MV-4-11 (cell line): ENCODE measurements around the gene CDC25C.
A peak's percentile ranks its signal among the peaks of the same experiment; 100 is the strongest.

Experiments
- DNase-seq: peaks from one replicate; lab custom pipeline; 2025; lab: John Stamatoyannopoulos, UW

CDC25C gene

GRCh38 chr5:138331449-138332368 lies at the start of gene CDC25C:
Gene CDC25C, minus strand, starts transcription at chr5:138331804. Its CDS starts 624 bp downstream, at chr5:138331180.
- peak; percentile 99 for DNase-seq

- no peak for DNase-seq
These were observed 41.0 kb upstream of the CDC25C start for GRCh38 chr5:138372653-138373052.

- DNase-seq: no peak
These were observed 40.6 kb upstream of the CDC25C start for GRCh38 chr5:138372225-138372624.

- peak; percentile 30 for DNase-seq
These were observed 39.9 kb upstream of the CDC25C start for GRCh38 chr5:138371454-138371853.

- peak; percentile 52 for DNase-seq
These were observed 38.9 kb upstream of the CDC25C start for GRCh38 chr5:138370537-138370936.

DNA sequence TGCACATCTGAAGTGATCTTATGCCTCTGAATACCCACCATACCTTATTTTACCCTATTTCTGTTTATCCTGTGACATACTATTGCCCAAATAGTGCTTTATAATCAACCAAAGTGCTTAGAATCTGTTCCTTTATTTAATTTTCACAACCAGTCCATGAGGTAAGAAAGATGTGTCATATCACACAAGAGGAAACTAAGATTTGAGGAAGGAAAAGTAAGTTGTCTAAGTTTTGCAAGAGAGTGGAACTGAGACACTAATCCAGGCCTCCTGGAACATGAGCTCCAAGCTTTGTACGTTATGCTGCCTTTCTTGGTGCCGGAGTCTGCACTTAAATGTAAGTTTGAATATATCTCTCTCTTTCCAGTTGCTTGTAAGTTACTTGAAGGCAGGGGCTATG lies 38.1 kb upstream of the CDC25C start:
- DNase-seq: peak; percentile 94

DNA sequence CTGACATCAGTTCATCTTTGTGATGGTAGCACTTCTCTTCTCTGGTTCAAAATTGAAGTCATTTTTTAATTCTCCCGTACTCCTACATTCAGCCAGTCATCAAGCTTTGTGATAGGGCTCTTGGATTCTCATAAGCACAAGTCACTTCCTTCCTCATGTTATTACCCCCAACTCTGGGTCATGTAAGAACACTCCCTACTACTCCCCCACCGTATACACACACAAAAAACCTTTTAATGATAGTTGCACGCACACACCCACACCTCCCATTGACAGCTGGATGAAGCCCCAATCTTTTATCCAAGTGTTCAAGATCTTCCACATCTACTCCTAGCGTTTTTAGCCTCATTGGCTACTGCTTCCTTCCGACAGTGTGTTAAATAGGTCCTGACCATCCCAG lies 37.7 kb upstream of the CDC25C start:
- DNase-seq: peak; percentile 71

DNA sequence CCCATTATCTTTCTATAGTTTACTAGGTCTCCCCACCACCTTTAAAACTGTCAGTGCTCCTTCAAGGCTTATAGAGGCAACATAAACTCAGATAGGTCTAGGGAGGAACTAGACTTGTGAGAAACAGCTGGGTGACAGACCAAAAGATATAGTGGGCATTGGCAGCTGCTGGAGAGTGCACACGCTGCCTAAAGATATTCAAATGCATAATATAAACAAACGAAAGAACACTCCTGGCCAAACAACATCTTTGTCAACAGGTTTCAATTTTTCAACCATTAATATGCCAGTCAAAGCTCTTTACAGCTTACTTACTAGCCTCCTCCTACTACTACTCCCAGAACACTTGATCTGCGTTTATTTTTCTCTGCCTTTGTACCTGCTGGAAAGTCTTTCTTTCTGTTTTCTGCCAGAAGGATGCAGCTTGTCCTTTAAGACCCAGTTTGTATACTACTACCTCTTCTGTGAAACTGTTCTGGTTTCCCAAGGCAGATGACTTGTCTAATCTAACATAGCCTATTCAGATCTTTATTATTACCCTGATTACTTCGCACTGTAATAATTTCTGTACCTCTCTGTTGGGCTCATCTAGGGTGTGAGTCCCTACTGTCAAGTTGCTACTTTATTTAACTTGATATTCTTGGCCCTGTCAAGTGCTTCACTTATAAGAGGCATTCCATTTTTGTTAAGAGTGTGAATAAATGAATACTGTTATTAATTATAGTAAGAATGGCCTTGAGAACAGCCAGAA lies 35.2 kb upstream of the CDC25C start:
- no peak for DNase-seq

GRCh38 chr5:138364576-138364975 lies 33.0 kb upstream of the CDC25C start:
- DNase-seq: no peak

GRCh38 chr5:138360941-138361452 lies 29.4 kb upstream of the CDC25C start:
- DNase-seq: peak; percentile 27

DNA sequence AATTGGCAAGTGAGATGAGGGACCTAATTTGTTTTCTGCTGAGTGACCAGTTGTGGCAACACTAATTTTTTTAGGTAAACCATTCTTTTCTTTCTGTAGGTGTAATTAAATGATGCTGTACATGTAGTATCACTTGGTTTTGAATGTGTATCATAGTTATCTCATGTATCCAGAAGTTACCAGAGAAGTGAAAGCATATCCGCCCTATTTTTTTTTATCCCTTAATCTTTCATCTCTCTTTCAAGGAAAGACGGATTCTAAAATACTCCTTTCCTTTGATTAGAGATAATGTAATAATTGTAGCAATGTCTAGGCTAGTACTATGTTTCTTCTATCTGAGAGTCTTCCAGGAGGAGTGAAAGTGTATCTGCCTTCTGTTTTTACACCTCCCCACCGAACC lies 28.0 kb upstream of the CDC25C start:
- no peak for DNase-seq

DNA sequence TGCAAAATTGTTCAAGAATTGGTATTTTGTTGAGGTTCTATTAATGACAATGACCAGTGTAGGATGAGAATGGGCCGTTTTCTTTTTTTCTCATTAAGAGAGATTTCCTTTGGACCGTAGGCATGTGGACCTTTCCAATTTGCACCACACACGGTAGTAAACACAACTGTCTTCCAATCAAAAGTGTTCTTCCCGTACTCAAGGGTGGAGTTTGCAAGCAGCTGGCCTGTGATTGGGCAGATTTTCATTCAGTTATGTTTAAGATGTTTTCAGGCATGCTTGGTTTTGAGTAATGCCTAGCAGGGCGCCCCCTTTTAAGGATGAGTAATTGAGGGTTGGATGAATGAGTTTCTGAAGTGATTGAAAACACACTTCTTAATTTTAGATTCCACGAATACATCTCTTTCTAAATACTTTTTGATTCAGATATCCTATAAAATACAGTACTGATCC lies 23.3 kb upstream of the CDC25C start:
- DNase-seq: peak; percentile 82

DNA sequence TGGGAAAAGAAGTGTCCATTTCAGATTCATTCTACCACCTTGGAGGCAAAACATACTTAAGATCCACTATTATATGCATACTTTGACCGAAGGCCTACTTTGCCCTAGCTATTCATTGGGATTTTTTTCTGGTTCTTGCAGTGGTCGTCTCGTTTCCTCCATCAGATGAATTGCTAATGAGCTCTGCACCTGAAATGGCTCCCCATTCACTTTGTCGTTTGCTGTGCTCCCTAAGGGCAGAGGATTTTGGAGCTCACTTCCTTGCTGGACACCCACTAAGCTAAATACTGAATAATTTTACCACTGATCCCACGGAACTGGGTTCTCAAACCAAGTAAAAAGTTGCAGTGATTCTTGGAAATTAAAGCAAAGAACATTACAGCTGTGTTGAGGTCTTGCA lies 22.8 kb upstream of the CDC25C start:
- no peak for DNase-seq

DNA sequence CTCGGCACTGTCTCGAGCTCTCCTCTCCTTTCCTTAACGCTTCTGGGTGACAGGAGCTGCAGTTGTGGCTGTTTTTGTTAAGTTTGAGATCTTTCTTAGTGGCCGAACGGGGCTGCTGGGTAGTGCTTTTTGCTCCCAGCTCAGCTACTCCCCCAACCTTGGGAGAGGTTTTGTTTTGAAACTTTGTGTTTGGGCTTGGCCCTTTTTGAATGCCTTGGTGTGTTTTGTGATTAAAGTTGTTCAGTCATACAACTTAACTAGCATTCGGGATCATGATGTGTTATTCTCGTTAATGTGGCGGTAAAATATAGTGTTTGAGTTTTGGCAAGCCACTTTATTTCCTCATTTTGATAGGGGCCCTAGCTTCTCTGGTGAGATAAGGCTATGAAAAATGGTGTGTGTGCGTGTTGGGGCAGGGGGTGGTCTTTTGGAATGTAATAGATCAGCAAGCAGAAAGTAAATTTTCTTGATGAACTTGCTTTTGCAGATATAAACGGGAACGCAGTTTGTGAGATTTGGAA lies 22.0 kb upstream of the CDC25C start:
- DNase-seq: no peak

DNA sequence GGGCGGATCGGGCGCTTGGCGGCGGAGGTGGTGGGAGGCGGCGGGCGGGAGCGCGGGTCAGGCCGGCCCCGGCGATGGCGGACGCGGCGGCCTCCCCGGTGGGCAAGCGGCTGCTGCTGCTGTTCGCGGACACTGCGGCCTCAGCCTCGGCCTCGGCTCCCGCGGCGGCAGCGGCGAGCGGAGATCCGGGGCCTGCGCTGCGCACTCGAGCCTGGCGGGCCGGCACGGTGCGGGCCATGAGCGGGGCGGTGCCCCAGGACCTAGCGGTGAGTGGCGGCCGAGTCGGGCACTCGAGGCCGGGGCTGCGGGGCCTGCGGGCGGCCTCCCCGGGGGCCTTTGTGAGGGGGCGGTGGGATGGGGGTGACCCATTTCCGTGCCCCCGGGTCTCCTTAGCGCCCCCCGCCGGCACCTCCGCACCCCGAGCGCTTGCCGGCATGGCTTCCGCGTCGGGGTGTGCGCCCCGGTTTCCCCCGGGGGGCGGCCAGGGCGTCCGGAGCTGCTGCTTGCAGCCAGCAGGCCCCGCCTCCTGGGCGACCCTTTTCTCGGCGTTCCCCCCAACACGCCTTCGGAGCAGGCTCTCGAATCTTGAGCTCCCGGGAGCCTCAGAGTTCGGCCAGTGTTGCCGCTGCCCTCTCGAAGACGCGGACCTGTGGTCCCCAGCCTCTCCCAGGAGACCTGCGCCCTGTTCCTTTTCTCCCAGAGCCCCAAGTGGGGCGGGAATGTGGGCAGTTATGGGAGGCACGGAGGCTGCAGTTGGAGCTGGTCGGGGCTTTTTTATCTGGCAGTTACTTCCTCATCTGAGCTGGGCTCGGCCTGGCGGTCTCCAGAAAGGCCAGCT lies 21.3 kb upstream of the CDC25C start:
- peak; percentile 71 for DNase-seq

GRCh38 chr5:138352071-138352721 lies 20.6 kb upstream of the CDC25C start, which contains the start of gene KDM3B:
Gene KDM3B, plus strand, starts transcription at chr5:138352685. Its CDS starts 111 bp downstream, at chr5:138352796.
- DNase-seq: peak; percentile 77

GRCh38 chr5:138351517-138351916 lies 19.9 kb upstream of the CDC25C start:
- DNase-seq: no peak

DNA sequence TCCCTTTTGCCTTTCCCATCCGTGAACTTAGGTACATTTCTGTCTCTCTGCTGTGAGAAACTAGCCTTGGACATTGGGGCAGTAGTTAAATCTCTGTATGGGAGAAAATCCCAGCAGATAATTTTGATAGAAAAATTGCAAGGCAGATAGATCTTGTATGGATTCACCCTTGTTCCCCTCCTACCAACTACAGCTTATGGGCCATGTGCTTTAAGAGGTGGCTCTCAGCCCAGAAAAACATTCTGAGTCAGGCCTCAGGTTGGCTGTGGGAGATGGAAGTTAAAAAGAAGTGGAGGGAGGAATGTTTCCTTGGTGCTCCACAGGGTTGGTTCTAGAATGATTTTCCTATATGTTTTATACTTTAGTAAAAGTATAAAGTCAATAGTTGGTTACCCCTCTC lies 19.5 kb upstream of the CDC25C start:
- DNase-seq: no peak

- peak; percentile 23 for DNase-seq
These were observed 18.9 kb upstream of the CDC25C start for GRCh38 chr5:138350563-138350890.

- peak; percentile 12 for DNase-seq
These were observed 18.4 kb upstream of the CDC25C start for GRCh38 chr5:138349852-138350562.
